Common myeloid progenitor, CD34-positive (primary cell): ENCODE data around the gene TRMT1.

Experiments
- CTCF ChIA-PET: fragments of 350-600 bp; sonication (Branson Sonifier 250); formaldehyde crosslinking; loops from one replicate; lab custom pipeline; 2021; ENCODE audit warnings: antibody characterized with exemption; lab: Charles Lee
- POLR2A ChIA-PET: fragments of 350-600 bp; sonication (Branson Sonifier 250); formaldehyde crosslinking; loops from one replicate; lab custom pipeline; 2021; ENCODE audit warnings: antibody characterized with exemption; lab: Charles Lee
- DNase-seq, 3 donors: peaks; one replicate each; pipeline versions ENCODE4 v3.0.0 to v3.0.0-alpha.2; 2013
- H3K27ac ChIP-seq, 2 experiments: 1 replicate in 1 of 2; 2 replicates in 1 of 2; pipeline ENCODE4 v1.7.0; 2013; ENCODE audit warnings: inconsistent platforms in 2 of 2, low read length in 2 of 2, mild to moderate bottlenecking in 2 of 2, low read depth in 1 of 2, moderate library complexity in 1 of 2; ENCODE audit not compliant: severe bottlenecking in 2 of 2, insufficient read depth in 1 of 2, poor library complexity in 1 of 2
- H3K27me3 ChIP-seq, 5 experiments: replicated peaks in 2 of 5; 1 replicate in 3 of 5; 2 replicates in 2 of 5; pipeline versions ENCODE4 v1.6.1 to v1.7.0; 2013; ENCODE audit warnings: low read length in 4 of 5, mild to moderate bottlenecking in 2 of 5, moderate library complexity in 2 of 5, inconsistent platforms in 1 of 5; ENCODE audit not compliant: insufficient read depth in 5 of 5, control insufficient read depth in 4 of 5
- H3K36me3 ChIP-seq, 4 experiments: 1 replicate in 2 of 4; 2 replicates in 2 of 4; pipeline versions ENCODE4 v1.6.1 to v1.7.0; 2013; ENCODE audit warnings: low read length in 3 of 4, control low read depth in 1 of 4, mild to moderate bottlenecking in 1 of 4; ENCODE audit not compliant: control insufficient read depth in 4 of 4, insufficient read depth in 4 of 4
- H3K4me1 ChIP-seq, 4 experiments: 1 replicate in 3 of 4; 2 replicates in 1 of 4; pipeline versions ENCODE4 v1.6.1 to v1.7.1; 2013; ENCODE audit warnings: low read length in 3 of 4, mild to moderate bottlenecking in 3 of 4, control low read depth in 1 of 4, inconsistent platforms in 1 of 4, moderate library complexity in 1 of 4; ENCODE audit not compliant: control insufficient read depth in 4 of 4, insufficient read depth in 4 of 4; ENCODE audit errors: control extremely low read depth in 1 of 4
- H3K4me3 ChIP-seq, 7 experiments: 1 replicate in 4 of 7; 2 replicates in 3 of 7; pipeline versions ENCODE4 v1.5.1 to v1.7.0; 2013; ENCODE audit warnings: mild to moderate bottlenecking in 7 of 7, low read length in 6 of 7, moderate library complexity in 6 of 7, inconsistent platforms in 2 of 7, low read depth in 2 of 7, control low read depth in 1 of 7; ENCODE audit not compliant: insufficient read depth in 4 of 7, control insufficient read depth in 1 of 7; ENCODE audit errors: extremely low read depth in 1 of 7
- H3K9me3 ChIP-seq, 5 experiments: 1 replicate in 4 of 5; 2 replicates in 1 of 5; pipeline versions ENCODE4 v1.6.1 to v1.7.1; 2013; ENCODE audit warnings: low read length in 4 of 5, mild to moderate bottlenecking in 2 of 5, inconsistent platforms in 1 of 5, low read depth in 1 of 5, moderate library complexity in 1 of 5; ENCODE audit not compliant: control insufficient read depth in 4 of 5, insufficient read depth in 2 of 5; ENCODE audit errors: control extremely low read depth in 1 of 5
- WGBS: methylation state at CpG from one replicate; pipeline ENCODE4 v1.1.5; 2013; ENCODE audit not compliant: insufficient coverage; 5-methylcytosine and 5-hydroxymethylcytosine counted together

TRMT1 gene

DNA sequence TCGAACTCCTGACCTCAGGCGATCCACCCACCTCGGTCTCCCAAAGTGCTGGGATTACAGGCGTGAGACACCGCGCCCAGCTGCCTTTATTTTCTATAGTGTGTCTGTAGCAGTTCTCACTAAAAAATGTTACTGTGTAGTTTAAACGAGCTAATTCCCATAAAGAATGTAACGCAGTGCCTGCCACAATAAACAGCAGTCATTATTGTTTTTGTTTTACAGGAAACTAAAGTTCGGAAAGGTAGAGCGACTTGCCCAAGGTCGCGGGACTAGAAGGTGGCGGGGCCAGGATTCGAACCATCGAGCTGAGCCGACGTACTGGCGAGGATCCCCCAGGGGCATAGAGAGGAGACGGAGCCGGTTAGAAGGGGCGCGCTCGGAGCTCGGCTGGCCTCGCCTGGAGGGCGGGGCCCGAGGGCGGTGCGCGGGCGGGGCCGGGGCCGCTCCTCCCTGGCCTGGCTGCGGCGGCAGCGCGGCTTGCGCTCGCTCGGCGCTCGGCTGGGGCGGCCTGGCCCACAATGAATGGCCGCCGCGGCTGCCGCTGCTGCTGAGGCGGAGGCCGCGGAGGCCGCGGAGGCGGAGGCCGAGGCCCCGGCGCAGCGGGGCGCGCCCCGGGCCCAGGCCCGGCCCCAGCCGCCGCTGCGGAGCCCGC is 1.4 kb upstream of the TRMT1 start, which contains the start of gene NACC1:
Gene NACC1 (plus strand): TSS at position 493 of the 652 bp plus-strand sequence. CDS start 16,944 bp downstream, outside the sequence.
- 5% methylated on average over 26 of the region's 65 CpGs for WGBS
- Histone ChIP-seq H3K36me3 (peaks cover 0 to 39% (median 13%) of the 10 kb centered on the region in 4 experiments), H3K4me1 (peaks cover 0 to 46% (median 36%) of the 10 kb centered on the region in 4 experiments), H3K4me3 (peak within 1 kb of the TSS; percentile 83 to 97 (median 95)), H3K27ac (peak within 1 kb of the TSS; percentile 50 to 83), H3K27me3 (no peaks in the 10 kb centered on the region), H3K9me3 (no peaks in the 10 kb centered on the region)
- POLR2A ChIA-PET: interaction anchor here (0.5 to 2.9 kb wide), 9 partner anchors 13 to 45 kb away, joined by 3 to 18 read pairs (median 6); partner anchors contain the start of genes IER2, LYL1 and STX10
- peak; percentile 87 to 94 (median 92) for DNase-seq
- CTCF ChIA-PET: interaction anchor here (1.1 to 4.2 kb wide), 7 partner anchors 10 to 38 kb away, joined by 4 to 25 read pairs (median 6); partner anchors contain the start of genes IER2 and STX10

GRCh38 chr19:13117176-13117771 is 734 bp upstream of the TRMT1 start:
- Histone ChIP-seq H3K27ac (peak overlapping the region in 1 of 2 experiments; percentile 83), H3K27me3 (no peaks in the 10 kb centered on the region), H3K9me3 (no peaks in the 10 kb centered on the region), H3K4me1 (peaks cover 0 to 46% (median 36%) of the 10 kb centered on the region in 4 experiments), H3K4me3 (peak overlapping the region; percentile 83 to 97 (median 95)), H3K36me3 (peaks cover 2 to 39% (median 18%) of the 10 kb centered on the region in 4 experiments)
- POLR2A ChIA-PET: interaction anchor here (0.5 to 2.6 kb wide), 9 partner anchors 12 to 46 kb away, joined by 3 to 18 read pairs (median 5); partner anchors contain the start of gene LYL1
- 32% methylated on average over 12 of the region's 20 CpGs for WGBS
- DNase-seq: peak in 2 of 3 donors; percentile 29 to 41
- CTCF ChIA-PET: interaction anchor here (1.1 to 4.2 kb wide), 5 partner anchors 11 to 38 kb away, joined by 4 to 25 read pairs (median 8); partner anchors contain the start of genes IER2 and STX10

GRCh38 chr19:13115936-13116281 is 631 bp downstream of the TRMT1 start:
- CTCF ChIA-PET: interaction anchor here (1.5 to 4.2 kb wide), 2 partner anchors 10 to 24 kb away, joined by 3 to 25 read pairs; no protein-coding TSS in a partner anchor
- Histone ChIP-seq H3K27me3 (no peaks in the 10 kb centered on the region), H3K27ac (peak overlapping the region; percentile 61 to 83), H3K36me3 (peaks cover 3 to 34% (median 17%) of the 10 kb centered on the region in 4 experiments), H3K4me3 (peak overlapping the region; percentile 83 to 97 (median 95)), H3K4me1 (peaks cover 0 to 46% (median 36%) of the 10 kb centered on the region in 4 experiments), H3K9me3 (no peaks in the 10 kb centered on the region)
- 1% methylated on average over 18 of the region's 18 CpGs for WGBS
- POLR2A ChIA-PET: interaction anchor here (1.3 kb wide), 1 partner anchor 16 kb away, joined by 5 read pairs; no protein-coding TSS in a partner anchor
- DNase-seq: no peak

- H3K27ac ChIP-seq: no peak overlapping the region
- no peak for DNase-seq
- peaks cover 0 to 24% (median 19%) of the 10 kb centered on the region in 4 experiments for H3K4me1 ChIP-seq
- POLR2A ChIA-PET: no interaction called here
- CTCF ChIA-PET: interaction anchor here (1.7 kb wide), 1 partner anchor 11 kb away, joined by 4 read pairs; no protein-coding TSS in a partner anchor
- peaks cover 6 to 50% (median 29%) of the 10 kb centered on the region in 4 experiments for H3K36me3 ChIP-seq
- 95% methylated on average over 10 of the region's 10 CpGs for WGBS
- no peak overlapping the region for H3K4me3 ChIP-seq
- H3K27me3 ChIP-seq: no peaks in the 10 kb centered on the region
- H3K9me3 ChIP-seq: no peaks in the 10 kb centered on the region
Measured at GRCh38 chr19:13112555-13112954, 4.0 kb downstream of the TRMT1 start.

DNA sequence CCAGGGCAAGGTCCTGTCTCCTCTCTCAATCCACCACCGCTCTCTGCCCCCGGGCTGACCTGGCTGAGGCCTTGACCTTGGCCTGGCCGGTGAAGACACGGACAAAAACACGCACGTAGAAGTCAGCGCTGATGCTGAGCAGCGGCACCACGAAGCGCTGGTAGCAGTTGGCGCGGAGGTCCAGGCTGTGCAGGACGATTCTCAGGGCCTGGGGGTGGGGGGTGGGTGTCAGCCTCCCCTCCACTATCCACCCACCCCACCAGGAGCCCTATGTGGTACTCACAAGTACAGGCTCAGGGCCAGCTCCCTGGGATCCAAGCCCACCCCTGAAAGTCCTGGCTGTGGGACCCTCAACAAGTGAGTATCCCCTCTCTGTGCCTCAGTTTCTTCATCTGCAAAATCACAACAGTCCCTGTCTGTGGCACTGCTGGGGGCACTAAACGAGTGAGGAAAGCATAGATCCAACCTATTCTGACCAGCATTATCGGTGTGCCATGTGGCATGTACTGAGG is 6.4 kb downstream of the TRMT1 start:
- H3K36me3 ChIP-seq: peaks cover 6 to 53% (median 29%) of the 10 kb centered on the region in 4 experiments
- CTCF ChIA-PET: no interaction called here
- H3K4me3 ChIP-seq: no peak overlapping the region
- no peak for DNase-seq
- POLR2A ChIA-PET: interaction anchor here (0.7 kb wide), 1 partner anchor 14 kb away, joined by 3 read pairs; no protein-coding TSS in a partner anchor
- H3K27ac ChIP-seq: no peak overlapping the region
- peaks cover 0 to 14% (median 11%) of the 10 kb centered on the region in 4 experiments for H3K4me1 ChIP-seq
- H3K27me3 ChIP-seq: no peaks in the 10 kb centered on the region
- no peaks in the 10 kb centered on the region for H3K9me3 ChIP-seq
- WGBS: 100% methylated on average over 2 of the region's 15 CpGs

GRCh38 chr19:13109361-13110098 is 7.0 kb downstream of the TRMT1 start:
- WGBS: 97% methylated on average over 25 of the region's 30 CpGs
- Histone ChIP-seq H3K9me3 (no peaks in the 10 kb centered on the region), H3K36me3 (peaks cover 6 to 47% (median 26%) of the 10 kb centered on the region in 4 experiments), H3K27ac (no peak overlapping the region), H3K27me3 (no peaks in the 10 kb centered on the region), H3K4me3 (no peak overlapping the region), H3K4me1 (peaks cover 0 to 18% (median 15%) of the 10 kb centered on the region in 4 experiments)
- CTCF ChIA-PET: no interaction called here
- POLR2A ChIA-PET: no interaction called here
- DNase-seq: no peak
